Stomach (tissue), 9 donors: ENCODE results near the gene CDCP2. TPM values are rescaled to one million over a fixed set of nuclear protein-coding genes. Genes with fewer than 3 reads are reported as not detected.

ENCODE experiments used
- DNase-seq, 2 donors: peaks; one replicate each; pipeline versions ENCODE4 v3.0.0 to v3.0.0-alpha.2; 2013 to 2019
- H3K27ac ChIP-seq, 5 donors: fragments of 200-600 bp in 4 of 5; sonication (generic) in 4 of 5; one replicate each; pipeline ENCODE4 v1.5.1; 2013 to 2019; ENCODE audit warnings: mild to moderate bottlenecking in 1 of 5, moderate library complexity in 1 of 5
- H3K27me3 ChIP-seq, 3 donors: fragments of 200-600 bp; sonication (generic); one replicate each; pipeline ENCODE4 v1.5.1; 2017 to 2019; ENCODE audit warnings: mixed run types in 1 of 3
- H3K36me3 ChIP-seq, 4 donors: fragments of 200-600 bp; sonication (generic); 1 replicate in 3 of 4; 2 replicates in 1 of 4; pipeline ENCODE4 v1.5.1; 2016 to 2019
- H3K4me1 ChIP-seq, 4 donors: fragments of 200-600 bp; sonication (generic); one replicate each; pipeline ENCODE4 v1.5.1; 2016 to 2019
- H3K4me3 ChIP-seq, 4 donors: fragments of 200-600 bp; sonication (generic) in 3 of 4; one replicate each; pipeline ENCODE4 v1.5.1; 2016 to 2019; ENCODE audit warnings: mild to moderate bottlenecking in 1 of 4
- H3K9me3 ChIP-seq, 4 donors: fragments of 200-600 bp; sonication (generic); one replicate each; pipeline ENCODE4 v1.5.1; 2016 to 2019
- CTCF ChIP-seq, 7 experiments: fragments of 450-650 bp in 4 of 7; fragments of 200-600 bp in 3 of 7; sonication (generic) in 3 of 7; IDR thresholded peaks; one replicate each; pipeline ENCODE4 v1.5.1; 2016 to 2019; ENCODE audit warnings: antibody characterized with exemption in 7 of 7, control low read depth in 2 of 7, mild to moderate bottlenecking in 1 of 7
- EP300 ChIP-seq: sonication (generic); formaldehyde crosslinking; IDR thresholded peaks from one replicate; pipeline ENCODE4 v1.6.1; 2017; ENCODE audit warnings: antibody characterized with exemption
- POLR2A ChIP-seq, 4 donors: fragments of 450-650 bp; IDR thresholded peaks; one replicate each; pipeline ENCODE4 v1.6.1; 2016; ENCODE audit warnings: antibody characterized with exemption in 4 of 4, control low read depth in 2 of 4, mild to moderate bottlenecking in 1 of 4, moderate library complexity in 1 of 4
- POLR2AphosphoS5 ChIP-seq, 3 donors: sonication (generic); formaldehyde crosslinking; IDR thresholded peaks; one replicate each; pipeline ENCODE4 v1.6.1; 2016; ENCODE audit warnings: antibody characterized with exemption in 3 of 3
- WGBS, 5 donors: extraction: QIAGEN DNeasy Blood & Tissue Kit in 3 of 5; methylation state at CpG; one replicate each; pipeline versions ENCODE4 v1.1.5 to v1.1.7; 2013 to 2018; 5-methylcytosine and 5-hydroxymethylcytosine counted together
- intact Hi-C: fragments of 100-400 bp; cut with DNase I; formaldehyde crosslinking; loops from one replicate; pipeline ENCODE4 v1.15.1; 2023; ENCODE audit warnings: low total_unique reads
- polyA plus RNA-seq, 3 donors: library from polyadenylated mRNA; stranded (reverse); fragments of 200-250 nt; gene quantifications; one replicate each; pipeline ENCODE4 v1.2.3, GENCODE V29; 2013
- total RNA-seq, 5 donors: library from RNA; depleted of rRNA; stranded (reverse); fragments of >200 nt; gene quantifications; one replicate each; pipeline versions ENCODE4 v1.1.0 to v1.2.3, GENCODE V29; 2014 to 2016
- donor health status: healthy with polysubstance abuse.
- donor health status: Bipolar disorder and iron deficiency.
- donor health status: healthy.

The CDCP2 gene
- total and polyA plus RNA-seq, 8 donors: 0.18 to 0.58 TPM; not detected in 6

DNA sequence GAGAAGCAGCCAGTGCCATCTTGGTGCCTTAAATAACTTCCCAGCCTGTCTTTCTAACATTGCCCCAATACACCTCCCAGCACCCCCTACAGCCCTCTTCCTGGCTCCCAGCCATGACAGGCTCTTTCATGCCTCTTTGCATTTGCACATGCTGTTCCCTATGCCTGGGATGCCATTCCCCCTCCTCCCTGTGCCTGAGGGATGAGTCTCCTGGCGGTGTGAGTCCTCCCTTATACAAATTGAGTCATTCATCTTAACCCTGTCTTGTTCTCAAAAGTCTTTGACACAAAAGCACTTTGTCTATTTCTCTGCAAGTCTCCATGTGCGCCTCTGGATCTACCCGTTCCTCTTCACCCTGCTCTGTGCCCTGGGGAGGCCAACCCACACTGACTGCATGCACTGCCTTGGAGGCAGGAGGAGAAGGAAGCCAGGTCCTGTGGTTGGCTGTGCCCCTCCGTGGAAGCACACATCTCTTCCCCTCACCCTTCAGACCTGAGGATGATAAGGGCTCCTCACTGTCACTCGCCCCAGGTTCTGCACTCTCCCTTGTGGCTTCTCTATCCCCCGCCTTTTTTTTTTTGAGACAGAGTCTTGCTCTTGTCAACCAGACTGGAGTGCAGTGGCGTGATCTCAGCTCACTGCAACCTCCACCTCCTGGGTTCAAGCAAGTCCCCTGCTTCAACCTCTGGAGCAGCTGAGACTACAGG lies 25.1 kb downstream of the CDCP2 start:
- no peak overlapping the region for H3K4me3 ChIP-seq
- intact Hi-C loops: loop anchor here (10.0 kb wide), 1 partner anchor 367 kb away; no protein-coding TSS in a partner anchor
- 80 to 91% (median 87%) methylated on average over 7 of the region's 7 CpGs for WGBS, 5 donors
- peaks cover 0 to 25% (median 16%) of the 10 kb centered on the region in 4 donors for H3K4me1 ChIP-seq
- no peak for DNase-seq
- no peak overlapping the region for H3K27ac ChIP-seq
- H3K9me3 ChIP-seq: no peaks in the 10 kb centered on the region
- no peaks in the 10 kb centered on the region for H3K27me3 ChIP-seq
- TF ChIP-seq EP300 (no peak), POLR2A (IDR thresholded peaks at IDR 0.05) (no peak), CTCF (IDR thresholded peaks at IDR 0.05) (no peak), POLR2AphosphoS5 (IDR thresholded peaks at IDR 0.05) (no peak)
- no peaks in the 10 kb centered on the region for H3K36me3 ChIP-seq

DNA sequence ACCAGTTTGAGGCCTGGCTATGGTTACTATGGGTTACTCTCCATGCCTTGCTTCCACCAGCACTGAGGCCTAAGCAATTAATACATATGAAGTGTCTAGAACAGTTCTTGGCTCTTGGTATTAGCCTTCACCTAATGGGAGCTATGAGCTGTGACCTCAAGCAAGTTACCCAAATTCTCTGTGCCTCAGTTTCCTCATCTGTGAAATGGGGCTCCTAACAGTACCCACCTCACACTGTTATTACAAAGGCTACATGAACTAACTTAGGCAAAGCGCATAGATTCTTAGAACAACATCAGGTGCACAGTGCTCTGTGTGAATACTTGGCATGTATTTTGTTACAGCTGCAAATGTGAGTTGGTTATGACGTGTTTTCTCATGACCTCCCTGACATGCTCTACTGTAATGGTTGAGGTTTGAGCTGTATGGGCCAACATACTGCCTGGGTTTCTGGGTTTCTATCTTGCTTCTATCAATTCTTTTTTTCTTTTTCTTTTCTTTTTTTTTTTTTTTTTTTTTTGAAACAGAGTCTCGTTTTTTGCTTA lies 26.5 kb downstream of the CDCP2 start:
- Histone ChIP-seq H3K27ac (peak overlapping the region in 2 of 5 donors; percentile 52 to 64), H3K9me3 (no peaks in the 10 kb centered on the region), H3K4me1 (peaks cover 10 to 36% (median 25%) of the 10 kb centered on the region in 4 donors), H3K4me3 (no peak overlapping the region), H3K36me3 (no peaks in the 10 kb centered on the region), H3K27me3 (no peaks in the 10 kb centered on the region)
- intact Hi-C loops: loop anchor here (10.0 kb wide), 1 partner anchor 368 kb away; no protein-coding TSS in a partner anchor
- DNase-seq: no peak
- TF ChIP-seq CTCF (IDR thresholded peaks at IDR 0.05) (no peak), POLR2AphosphoS5 (IDR thresholded peaks at IDR 0.05) (no peak), EP300 (no peak), POLR2A (IDR thresholded peaks at IDR 0.05) (no peak)
- WGBS, 5 donors: 81 to 90% (median 83%) methylated on average over 3 of the region's 3 CpGs

DNA sequence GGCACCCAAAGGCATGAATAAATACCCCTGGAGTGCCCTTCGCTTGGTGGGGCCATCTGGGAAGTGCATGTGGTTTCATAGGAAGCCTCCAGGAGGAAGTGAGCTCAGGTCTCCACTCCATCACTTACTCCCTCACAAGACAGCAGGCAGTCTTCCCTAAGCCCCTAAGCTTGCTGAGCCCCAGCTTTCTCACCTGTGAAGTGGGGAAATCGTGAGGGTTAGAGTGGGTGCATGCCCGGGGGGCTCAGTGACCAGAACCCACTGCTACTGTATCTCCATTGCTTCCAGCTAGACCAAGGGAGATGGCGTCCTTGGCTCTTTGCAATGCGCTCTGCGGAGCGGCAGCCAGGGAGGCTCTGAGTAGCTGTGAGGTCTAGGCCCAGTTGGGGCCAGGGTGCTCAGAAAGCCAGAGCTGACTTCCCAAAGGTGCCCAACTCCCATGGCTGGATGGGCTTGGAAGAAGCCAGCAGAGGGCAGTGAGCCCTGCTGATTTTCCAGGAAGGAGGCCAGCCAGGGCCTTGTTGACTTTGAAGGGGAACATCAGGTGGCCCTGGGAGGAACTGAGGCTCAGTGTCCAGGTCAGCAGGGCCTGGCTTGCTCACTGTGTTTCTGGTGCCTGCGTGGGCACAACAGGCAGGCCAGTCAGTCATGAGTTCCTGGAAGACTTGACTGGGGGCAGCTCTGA lies 27.3 kb downstream of the CDCP2 start:
- Histone ChIP-seq H3K27ac (peak overlapping the region in 3 of 5 donors; percentile 52 to 64 (median 57)), H3K4me3 (no peak overlapping the region), H3K27me3 (peaks cover 0 to 5% (median 0%) of the 10 kb centered on the region in 3 donors), H3K4me1 (peaks cover 17 to 44% (median 33%) of the 10 kb centered on the region in 4 donors), H3K36me3 (no peaks in the 10 kb centered on the region), H3K9me3 (no peaks in the 10 kb centered on the region)
- intact Hi-C loops: loop anchor here (10.0 kb wide), 1 partner anchor 369 kb away; no protein-coding TSS in a partner anchor
- 80 to 87% (median 82%) methylated on average over 8 of the region's 8 CpGs for WGBS, 5 donors
- peak; percentile 55 to 63 for DNase-seq
- peak in 1 of 7 experiments; percentile 12 for TF ChIP-seq CTCF (IDR thresholded peaks at IDR 0.05)
- TF ChIP-seq POLR2AphosphoS5 (IDR thresholded peaks at IDR 0.05): no peak
- TF ChIP-seq EP300: no peak

DNA sequence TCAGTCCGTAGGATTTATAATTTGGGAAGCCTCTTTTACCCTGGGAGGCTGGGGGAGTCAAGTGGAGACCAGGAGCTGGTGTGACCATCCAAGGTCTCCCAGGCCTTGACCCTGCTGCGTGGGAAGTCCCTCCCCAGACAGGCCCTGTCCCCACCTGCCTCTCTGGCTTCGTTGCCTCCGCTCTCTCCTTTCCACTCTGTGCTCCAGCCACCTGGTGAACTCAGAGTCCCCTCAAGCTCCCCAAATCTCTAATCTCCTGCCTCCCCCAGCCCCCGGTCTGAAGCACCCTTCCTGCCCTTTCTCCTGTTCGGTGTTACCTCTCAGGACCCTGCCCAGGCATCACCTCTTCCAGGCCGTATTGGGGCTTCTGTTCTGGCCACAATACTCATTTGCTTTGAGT lies 27.9 kb downstream of the CDCP2 start:
- DNase-seq: no peak
- no peaks in the 10 kb centered on the region for H3K36me3 ChIP-seq
- intact Hi-C loops: loop anchor here (10.0 kb wide), 1 partner anchor 370 kb away; no protein-coding TSS in a partner anchor
- no peak for TF ChIP-seq POLR2A (IDR thresholded peaks at IDR 0.05)
- H3K27me3 ChIP-seq: peaks cover 0 to 8% (median 0%) of the 10 kb centered on the region in 3 donors
- no peaks in the 10 kb centered on the region for H3K9me3 ChIP-seq
- no peak overlapping the region for H3K4me3 ChIP-seq
- peaks cover 17 to 46% (median 34%) of the 10 kb centered on the region in 4 donors for H3K4me1 ChIP-seq
- H3K27ac ChIP-seq: peak overlapping the region in 3 of 5 donors; percentile 52 to 64 (median 57)
- WGBS, 5 donors: 78 to 85% (median 82%) methylated on average over 6 to 7 of the region's 7 CpGs
